Adrenal gland (tissue), 5 donors: ENCODE measurements around the gene FLVCR1.

Experiments used
- CTCF ChIP-seq, 6 experiments: fragments of 450-650 bp in 4 of 6; fragments of 200-600 bp in 2 of 6; sonication (generic) in 1 of 6; IDR thresholded peaks; 1 replicate in 5 of 6; 2 replicates in 1 of 6; pipeline versions ENCODE4 v1.5.1 to v1.8.0; 2016 to 2021; ENCODE audit warnings: antibody characterized with exemption in 6 of 6, mild to moderate bottlenecking in 2 of 6, moderate library complexity in 1 of 6
- POLR2A ChIP-seq, 2 donors: fragments of 450-650 bp; IDR thresholded peaks; one replicate each; pipeline ENCODE4 v1.6.1; 2017; ENCODE audit warnings: antibody characterized with exemption in 2 of 2, mild to moderate bottlenecking in 2 of 2, moderate library complexity in 1 of 2
- donor health status: DM: no; HTN: no; CAD: no.

DNA sequence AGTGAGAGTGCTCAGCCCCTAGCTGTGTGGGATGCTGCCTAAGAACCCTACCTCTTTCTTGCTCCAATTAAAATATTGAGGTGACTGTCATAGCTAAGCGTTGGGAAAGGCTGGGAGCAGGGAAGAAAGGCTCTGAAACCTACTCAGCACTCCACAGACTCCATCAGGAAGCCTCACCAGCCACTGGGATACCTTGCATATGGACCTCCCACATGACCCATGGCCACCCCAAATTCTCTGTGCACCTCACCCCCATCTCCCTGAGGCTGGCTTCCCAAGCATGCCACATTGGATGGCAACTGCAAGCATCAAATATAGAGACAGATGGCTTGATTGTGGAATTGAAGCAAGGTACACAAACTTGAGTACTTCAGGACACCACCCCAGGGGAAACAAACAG, 41.8 kb downstream of the FLVCR1 start:
- no peak for TF ChIP-seq POLR2A (IDR thresholded peaks at IDR 0.05)
- TF ChIP-seq CTCF (IDR thresholded peaks at IDR 0.05), result no peak
